Activated CD4-positive, alpha-beta T cell treated with anti-CD3 and anti-CD28 coated beads, Interleukin-2, amount 10 ng/mL, durations not matched to agents 7 days and 5 days (primary cell): ENCODE data around the gene SNTG2. TPM values are rescaled to one million over a fixed set of nuclear protein-coding genes. Genes with fewer than 3 reads are reported as not detected.
"Not testable (repeated sequence)": the region's sequence is repeated elsewhere in the genome, so short reads cannot be mapped to it uniquely, and the experiment has no call there.

Experiments
- CTCF ChIA-PET: fragments of 350-600 bp; sonication (Branson Sonifier 250); formaldehyde crosslinking; loops from one replicate; lab custom pipeline; 2021; ENCODE audit warnings: antibody characterized with exemption; lab: Charles Lee
- POLR2A ChIA-PET: fragments of 350-600 bp; sonication (Branson Sonifier 250); formaldehyde crosslinking; loops from one replicate; lab custom pipeline; 2021; ENCODE audit warnings: antibody characterized with exemption; lab: Charles Lee
- DNase-seq: peaks from one replicate; pipeline ENCODE4 v3.0.0-alpha.2; 2020
- H3K27ac Mint-ChIP-seq: one replicate; pipeline ENCODE4 v1.8.0; 2021; ENCODE audit warnings: mild to moderate bottlenecking, moderate library complexity, mixed read lengths
- H3K27me3 Mint-ChIP-seq: one replicate; pipeline ENCODE4 v1.8.0; 2021; ENCODE audit warnings: mixed read lengths
- H3K36me3 Mint-ChIP-seq: one replicate; pipeline ENCODE4 v1.8.0; 2021; ENCODE audit warnings: low read depth, mixed read lengths
- H3K4me1 Mint-ChIP-seq: one replicate; pipeline ENCODE4 v1.8.0; 2021; ENCODE audit warnings: mixed read lengths
- H3K4me3 Mint-ChIP-seq: one replicate; pipeline ENCODE4 v1.8.0; 2021; ENCODE audit warnings: mild to moderate bottlenecking, moderate library complexity, mixed read lengths
- H3K9me3 Mint-ChIP-seq: one replicate; pipeline ENCODE4 v1.8.0; 2021; ENCODE audit warnings: mixed read lengths
- total RNA-seq, 2 experiments: library from RNA; stranded (reverse); gene quantifications; one replicate each; pipeline ENCODE4 v1.2.3, GENCODE V29; 2021

The SNTG2 gene
- total RNA-seq, 2 experiments from 2014 or later, result not detected

- CTCF ChIA-PET, result no interaction called here
- POLR2A ChIA-PET, result no interaction called here
- Mint-ChIP-seq H3K27ac (no peak overlapping the region), H3K27me3 (no peaks in the 10 kb centered on the region), H3K4me1 (no peaks in the 10 kb centered on the region), H3K4me3 (no peak overlapping the region), H3K9me3 (no peaks in the 10 kb centered on the region), H3K36me3 (no peaks in the 10 kb centered on the region)
- no peak for DNase-seq
Observed at GRCh38 chr2:1414121-1414520, 463.5 kb downstream of the SNTG2 start.

- H3K27me3 Mint-ChIP-seq, H3K4me3 Mint-ChIP-seq, H3K9me3 Mint-ChIP-seq, POLR2A ChIA-PET, H3K4me1 Mint-ChIP-seq, H3K27ac Mint-ChIP-seq, H3K36me3 Mint-ChIP-seq, DNase-seq: not testable (repeated sequence)
- CTCF ChIA-PET, result interaction anchor here (0.6 kb wide), 1 partner anchor 210 kb away, joined by 3 read pairs; no protein-coding TSS in a partner anchor
Observed at GRCh38 chr2:1414901-1415300, 464.3 kb downstream of the SNTG2 start.

GRCh38 chr2:1415501-1415900 is 464.9 kb downstream of the SNTG2 start:
- Mint-ChIP-seq H3K27ac (no peak overlapping the region), H3K27me3 (no peaks in the 10 kb centered on the region), H3K36me3 (no peaks in the 10 kb centered on the region), H3K4me1 (no peaks in the 10 kb centered on the region), H3K4me3 (no peak overlapping the region), H3K9me3 (no peaks in the 10 kb centered on the region)
- ChIA-PET POLR2A (no interaction called here), CTCF (interaction anchor here (0.6 kb wide), 1 partner anchor 209 kb away, joined by 3 read pairs; no protein-coding TSS in a partner anchor)
- no peak for DNase-seq
